ENCODE results near the gene ZSWIM7.

Gene ZSWIM7

GRCh38 chr17:15977894-15978293 is 21.6 kb downstream of the ZSWIM7 start:
- H3K4me1 Mint-ChIP-seq (ENCODE audit: low read depth) = peaks cover 19% of the 10 kb centered on the region
- H3K9me3 Mint-ChIP-seq = no peaks in the 10 kb centered on the region
- H3K4me3 Mint-ChIP-seq = no peak overlapping the region
- H3K27ac Mint-ChIP-seq = no peak overlapping the region
- no peaks in the 10 kb centered on the region for H3K27me3 Mint-ChIP-seq (ENCODE audit: low read depth)
- peaks cover 25% of the 10 kb centered on the region for H3K36me3 Mint-ChIP-seq (ENCODE audit: low read depth)
- no peak for DNase-seq (ENCODE audit: low spot score)

- no peaks in the 10 kb centered on the region for H3K9me3 Mint-ChIP-seq
- DNase-seq (ENCODE audit: low spot score) = no peak
- no peak overlapping the region for H3K27ac Mint-ChIP-seq
- peaks cover 6% of the 10 kb centered on the region for H3K36me3 Mint-ChIP-seq (ENCODE audit: low read depth)
- H3K4me3 Mint-ChIP-seq = no peak overlapping the region
- H3K27me3 Mint-ChIP-seq (ENCODE audit: low read depth) = peaks cover 12% of the 10 kb centered on the region
- H3K4me1 Mint-ChIP-seq (ENCODE audit: low read depth) = peaks cover 9% of the 10 kb centered on the region
These were observed 25.7 kb downstream of the ZSWIM7 start for GRCh38 chr17:15973834-15974233.

- no peaks in the 10 kb centered on the region for H3K9me3 Mint-ChIP-seq
- H3K4me1 Mint-ChIP-seq (ENCODE audit: low read depth) = peaks cover 9% of the 10 kb centered on the region
- no peak for DNase-seq (ENCODE audit: low spot score)
- H3K4me3 Mint-ChIP-seq = no peak overlapping the region
- H3K27ac Mint-ChIP-seq = no peak overlapping the region
- H3K36me3 Mint-ChIP-seq (ENCODE audit: low read depth) = peaks cover 6% of the 10 kb centered on the region
- peaks cover 13% of the 10 kb centered on the region for H3K27me3 Mint-ChIP-seq (ENCODE audit: low read depth)
These were observed 26.5 kb downstream of the ZSWIM7 start for GRCh38 chr17:15973016-15973415.

GRCh38 chr17:15972497-15972951 is 27.0 kb downstream of the ZSWIM7 start:
- H3K4me3 Mint-ChIP-seq = no peak overlapping the region
- no peak for DNase-seq (ENCODE audit: low spot score)
- H3K9me3 Mint-ChIP-seq = no peaks in the 10 kb centered on the region
- no peak overlapping the region for H3K27ac Mint-ChIP-seq
- H3K27me3 Mint-ChIP-seq (ENCODE audit: low read depth) = peaks cover 15% of the 10 kb centered on the region
- H3K36me3 Mint-ChIP-seq (ENCODE audit: low read depth) = peaks cover 3% of the 10 kb centered on the region
- H3K4me1 Mint-ChIP-seq (ENCODE audit: low read depth) = peaks cover 9% of the 10 kb centered on the region

GRCh38 chr17:15971882-15972281 is 27.6 kb downstream of the ZSWIM7 start:
- no peaks in the 10 kb centered on the region for H3K9me3 Mint-ChIP-seq
- H3K4me1 Mint-ChIP-seq (ENCODE audit: low read depth) = peaks cover 9% of the 10 kb centered on the region
- no peak overlapping the region for H3K27ac Mint-ChIP-seq
- DNase-seq (ENCODE audit: low spot score) = no peak
- H3K27me3 Mint-ChIP-seq (ENCODE audit: low read depth) = peaks cover 15% of the 10 kb centered on the region
- H3K4me3 Mint-ChIP-seq = no peak overlapping the region
- peaks cover 1% of the 10 kb centered on the region for H3K36me3 Mint-ChIP-seq (ENCODE audit: low read depth)

GRCh38 chr17:15971098-15971678 is 28.3 kb downstream of the ZSWIM7 start:
- no peak for DNase-seq (ENCODE audit: low spot score)
- H3K9me3 Mint-ChIP-seq = no peaks in the 10 kb centered on the region
- H3K4me1 Mint-ChIP-seq (ENCODE audit: low read depth) = peaks cover 13% of the 10 kb centered on the region
- H3K27me3 Mint-ChIP-seq (ENCODE audit: low read depth) = peaks cover 15% of the 10 kb centered on the region
- no peak overlapping the region for H3K4me3 Mint-ChIP-seq
- no peaks in the 10 kb centered on the region for H3K36me3 Mint-ChIP-seq (ENCODE audit: low read depth)
- no peak overlapping the region for H3K27ac Mint-ChIP-seq

- H3K36me3 Mint-ChIP-seq (ENCODE audit: low read depth) = no peaks in the 10 kb centered on the region
- H3K27me3 Mint-ChIP-seq (ENCODE audit: low read depth) = peaks cover 18% of the 10 kb centered on the region
- no peaks in the 10 kb centered on the region for H3K9me3 Mint-ChIP-seq
- no peak overlapping the region for H3K4me3 Mint-ChIP-seq
- DNase-seq (ENCODE audit: low spot score) = no peak
- peaks cover 13% of the 10 kb centered on the region for H3K4me1 Mint-ChIP-seq (ENCODE audit: low read depth)
- H3K27ac Mint-ChIP-seq = no peak overlapping the region
These were observed 29.0 kb downstream of the ZSWIM7 start for GRCh38 chr17:15970500-15970899.

GRCh38 chr17:15969463-15969862 is 30.0 kb downstream of the ZSWIM7 start:
- H3K36me3 Mint-ChIP-seq (ENCODE audit: low read depth) = no peaks in the 10 kb centered on the region
- peaks cover 16% of the 10 kb centered on the region for H3K4me1 Mint-ChIP-seq (ENCODE audit: low read depth)
- H3K9me3 Mint-ChIP-seq = no peaks in the 10 kb centered on the region
- peaks cover 24% of the 10 kb centered on the region for H3K27me3 Mint-ChIP-seq (ENCODE audit: low read depth)
- no peak for DNase-seq (ENCODE audit: low spot score)
- no peak overlapping the region for H3K4me3 Mint-ChIP-seq
- H3K27ac Mint-ChIP-seq = no peak overlapping the region

- Mint-ChIP-seq H3K27ac (no peak overlapping the region), H3K27me3 (ENCODE audit: low read depth) (peaks cover 26% of the 10 kb centered on the region), H3K9me3 (no peaks in the 10 kb centered on the region), H3K4me3 (no peak overlapping the region), H3K4me1 (ENCODE audit: low read depth) (peaks cover 11% of the 10 kb centered on the region), H3K36me3 (ENCODE audit: low read depth) (no peaks in the 10 kb centered on the region)
- no peak for DNase-seq (ENCODE audit: low spot score)
These were observed 31.7 kb downstream of the ZSWIM7 start for GRCh38 chr17:15967706-15968399.

- DNase-seq (ENCODE audit: low spot score) = no peak
- Mint-ChIP-seq H3K9me3 (no peaks in the 10 kb centered on the region), H3K27ac (no peak overlapping the region), H3K36me3 (ENCODE audit: low read depth) (no peaks in the 10 kb centered on the region), H3K4me3 (no peak overlapping the region), H3K27me3 (ENCODE audit: low read depth) (peaks cover 26% of the 10 kb centered on the region), H3K4me1 (ENCODE audit: low read depth) (peaks cover 8% of the 10 kb centered on the region)
These were observed 32.6 kb downstream of the ZSWIM7 start for GRCh38 chr17:15966879-15967248.

GRCh38 chr17:15966183-15966878 is 33.2 kb downstream of the ZSWIM7 start:
- no peak overlapping the region for H3K4me3 Mint-ChIP-seq
- H3K9me3 Mint-ChIP-seq = no peaks in the 10 kb centered on the region
- peaks cover 27% of the 10 kb centered on the region for H3K27me3 Mint-ChIP-seq (ENCODE audit: low read depth)
- DNase-seq (ENCODE audit: low spot score) = no peak
- H3K27ac Mint-ChIP-seq = no peak overlapping the region
- no peaks in the 10 kb centered on the region for H3K36me3 Mint-ChIP-seq (ENCODE audit: low read depth)
- H3K4me1 Mint-ChIP-seq (ENCODE audit: low read depth) = peaks cover 8% of the 10 kb centered on the region

GRCh38 chr17:15965528-15965927 is 34.0 kb downstream of the ZSWIM7 start:
- Mint-ChIP-seq H3K4me3 (no peak overlapping the region), H3K27me3 (ENCODE audit: low read depth) (peaks cover 28% of the 10 kb centered on the region), H3K27ac (no peak overlapping the region), H3K4me1 (ENCODE audit: low read depth) (peaks cover 8% of the 10 kb centered on the region), H3K36me3 (ENCODE audit: low read depth) (no peaks in the 10 kb centered on the region), H3K9me3 (no peaks in the 10 kb centered on the region)
- DNase-seq (ENCODE audit: low spot score) = no peak

GRCh38 chr17:15963670-15964110 is 35.8 kb downstream of the ZSWIM7 start:
- peaks cover 18% of the 10 kb centered on the region for H3K27me3 Mint-ChIP-seq (ENCODE audit: low read depth)
- no peak overlapping the region for H3K27ac Mint-ChIP-seq
- H3K36me3 Mint-ChIP-seq (ENCODE audit: low read depth) = no peaks in the 10 kb centered on the region
- H3K9me3 Mint-ChIP-seq = no peaks in the 10 kb centered on the region
- no peak for DNase-seq (ENCODE audit: low spot score)
- H3K4me3 Mint-ChIP-seq = no peak overlapping the region
- peaks cover 17% of the 10 kb centered on the region for H3K4me1 Mint-ChIP-seq (ENCODE audit: low read depth)

GRCh38 chr17:15958484-15958854 is 41.0 kb downstream of the ZSWIM7 start:
- no peaks in the 10 kb centered on the region for H3K9me3 Mint-ChIP-seq
- no peak for DNase-seq (ENCODE audit: low spot score)
- H3K27ac Mint-ChIP-seq = peak overlapping the region; percentile 66
- H3K4me1 Mint-ChIP-seq (ENCODE audit: low read depth) = peaks cover 34% of the 10 kb centered on the region
- peaks cover 33% of the 10 kb centered on the region for H3K27me3 Mint-ChIP-seq (ENCODE audit: low read depth)
- H3K4me3 Mint-ChIP-seq = peak overlapping the region; percentile 58
- H3K36me3 Mint-ChIP-seq (ENCODE audit: low read depth) = no peaks in the 10 kb centered on the region

Data from T-helper 2 cell treated with Interferon-gamma antibody and Interleukin-4, amounts not matched to agents 5 μg/mL and 100 μg/mL, for 36 hours (primary cell).